Muscle of back (tissue), 11 donors: ENCODE results near the gene TCOF1. TPM values are rescaled to one million over a fixed set of nuclear protein-coding genes. Genes with fewer than 3 reads are reported as not detected.
A peak's percentile ranks its signal among the peaks of the same experiment; 100 is the strongest.

Source experiments
- DNase-seq, 3 donors: peaks; one replicate each; pipeline versions ENCODE4 v3.0.0 to v3.0.0-alpha.2; 2013
- polyA plus RNA-seq, 10 donors: library from polyadenylated mRNA; unstranded; fragments of 120-200 nt; gene quantifications; one replicate each; pipeline ENCODE4 v1.2.1, GENCODE V29; 2013; ENCODE audit not compliant: insufficient read length in 10 of 10

TCOF1 gene
- polyA plus RNA-seq, 10 donors = 15.8 to 24.8 (median 17.9) TPM

DNA sequence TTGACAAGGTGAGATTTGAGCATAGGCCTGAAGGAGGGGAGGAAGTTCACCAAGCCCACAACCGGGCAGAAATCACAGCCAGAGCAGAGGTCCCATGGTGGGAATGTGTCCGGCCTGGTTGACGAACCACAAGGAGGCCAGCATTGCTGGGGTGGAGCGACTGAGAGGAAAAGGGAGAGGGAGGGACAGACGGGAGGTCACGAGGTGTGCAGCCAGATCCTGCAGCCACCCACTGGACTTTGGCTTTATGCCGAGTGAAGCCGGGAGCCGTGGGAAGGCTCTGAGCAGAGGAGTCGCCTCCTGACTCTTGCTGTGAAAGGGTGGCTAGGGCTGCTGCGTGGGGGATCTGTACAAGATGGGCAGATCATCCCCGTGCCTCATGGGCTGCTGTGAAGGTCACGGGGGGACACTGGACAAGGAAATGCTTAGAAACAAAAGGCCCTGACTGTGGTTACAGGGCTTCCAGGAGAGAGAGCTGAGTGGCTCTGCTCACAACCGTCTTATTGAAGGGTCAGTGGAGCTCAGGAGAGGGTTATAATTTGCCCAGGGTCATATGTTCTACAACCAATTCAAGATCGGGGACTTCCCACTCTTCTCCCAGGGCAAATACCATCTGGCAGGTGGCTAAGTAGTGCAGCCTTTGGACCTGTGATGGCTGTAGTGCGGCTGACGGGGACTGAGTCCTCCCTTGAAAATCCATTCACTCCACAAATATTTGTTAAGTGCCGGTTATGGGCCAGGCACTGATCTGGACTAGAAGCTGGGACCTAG lies 70.8 kb downstream of the TCOF1 start:
- no peak for DNase-seq

- no peak for DNase-seq
Observed at GRCh38 chr5:150428978-150429377, 71.5 kb downstream of the TCOF1 start.

DNA sequence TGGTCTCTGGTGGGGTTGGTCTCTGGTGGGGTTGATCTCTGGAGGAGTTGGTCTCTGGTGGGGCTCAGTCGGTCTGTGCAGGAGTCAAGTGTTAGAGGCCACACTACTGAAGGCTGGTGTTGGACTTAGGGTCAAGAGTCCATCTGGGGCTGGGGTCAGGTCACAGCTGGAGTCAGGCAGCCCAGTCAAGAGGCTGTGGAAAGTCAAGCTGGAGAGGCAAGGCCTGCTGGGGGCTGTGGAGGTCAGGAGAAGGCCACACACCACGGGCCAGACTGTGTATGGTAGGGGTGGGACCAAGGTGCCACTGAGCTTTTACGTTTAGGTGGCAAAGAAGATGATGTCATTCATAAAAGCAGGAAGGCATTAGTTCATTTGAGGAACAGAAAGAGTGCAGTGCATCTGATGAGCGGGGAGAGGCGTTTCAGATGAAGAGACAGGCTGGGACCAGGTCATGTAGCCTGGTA lies 71.9 kb downstream of the TCOF1 start:
- no peak for DNase-seq

DNA sequence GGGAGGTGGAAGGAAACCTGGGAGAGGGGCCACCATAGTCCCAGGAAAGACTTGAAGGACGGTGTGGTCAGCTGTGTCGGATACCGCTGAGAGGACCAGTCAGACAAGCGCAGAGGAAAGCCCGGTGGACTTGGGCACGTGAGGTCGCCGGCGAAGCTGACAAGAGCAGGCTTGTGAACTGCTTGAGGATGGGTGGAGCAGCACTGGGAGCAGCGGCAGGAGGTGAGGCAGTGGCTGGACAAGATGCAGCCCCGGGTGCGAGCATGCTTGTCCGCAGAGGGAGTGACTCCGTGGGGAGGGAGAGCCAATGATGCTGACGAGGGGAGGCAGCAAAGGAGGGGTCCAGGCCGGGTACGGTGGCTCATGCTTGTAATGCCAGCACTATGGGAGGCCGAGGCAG lies 73.6 kb downstream of the TCOF1 start:
- DNase-seq = no peak

DNA sequence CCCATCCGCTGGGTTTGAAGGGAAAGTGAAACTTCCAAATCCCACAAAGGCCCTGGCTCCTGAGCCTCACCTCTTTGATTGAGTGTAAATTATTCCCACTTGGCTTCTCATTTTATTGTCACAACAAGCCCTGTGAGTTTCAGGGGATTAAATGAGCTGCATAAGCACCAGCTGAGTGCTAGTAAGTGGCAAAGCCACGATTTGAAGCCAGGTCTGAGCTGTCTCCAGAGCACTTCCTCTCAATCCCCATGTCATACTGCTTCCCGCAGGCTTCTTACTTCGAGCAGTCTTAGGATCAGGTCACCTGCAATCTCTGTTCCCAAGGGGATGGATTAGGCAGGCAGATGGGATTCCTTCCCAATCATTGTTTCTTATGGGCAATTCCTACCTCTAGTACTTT lies 74.1 kb downstream of the TCOF1 start:
- DNase-seq = no peak

GRCh38 chr5:150434464-150434863 lies 77.0 kb downstream of the TCOF1 start:
- DNase-seq = peak in 2 of 3 donors; percentile 49 to 50

- DNase-seq = peak; percentile 71 to 91 (median 88)
Observed at GRCh38 chr5:150436141-150436680, 78.7 kb downstream of the TCOF1 start.

DNA sequence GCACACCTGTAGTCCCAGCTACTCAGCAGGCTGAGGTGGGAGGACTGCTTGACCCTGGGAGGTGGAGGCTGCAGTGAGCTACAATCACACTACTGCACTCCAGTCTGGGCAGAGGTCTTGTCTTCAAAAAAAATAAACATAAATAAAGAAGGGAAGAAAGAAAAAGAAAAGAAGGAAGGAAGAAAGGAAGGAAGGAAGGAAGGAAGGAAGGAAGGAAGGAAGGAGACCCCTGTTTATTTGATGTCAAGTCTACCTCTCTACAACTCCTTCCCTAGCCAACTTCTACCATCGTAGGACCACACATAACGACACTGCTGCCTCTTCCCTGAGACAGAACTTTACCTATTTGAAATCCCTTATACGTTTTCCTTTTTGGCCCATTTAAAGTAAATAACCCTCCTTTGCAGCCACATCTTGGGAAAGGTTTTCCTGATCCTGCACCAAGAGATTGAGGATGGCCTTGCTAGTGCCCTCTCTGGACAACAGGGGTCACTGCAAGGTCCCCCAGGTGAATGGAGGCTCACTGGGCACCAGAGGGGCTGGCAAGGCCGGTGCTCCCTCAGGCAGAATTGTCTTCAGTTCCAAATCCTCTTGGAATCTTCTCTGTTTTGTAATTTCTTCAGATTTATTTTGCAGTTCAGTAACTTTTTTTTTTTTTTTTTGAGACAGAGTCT lies 81.5 kb downstream of the TCOF1 start:
- no peak for DNase-seq

- no peak for DNase-seq
Observed at GRCh38 chr5:150440948-150441812, 83.7 kb downstream of the TCOF1 start.

GRCh38 chr5:150441813-150442698 lies 84.6 kb downstream of the TCOF1 start:
- peak in 1 of 3 donors; percentile 25 for DNase-seq

- DNase-seq = no peak
Observed at GRCh38 chr5:150442699-150443080, 85.2 kb downstream of the TCOF1 start.

GRCh38 chr5:150443242-150444075 lies 86.0 kb downstream of the TCOF1 start:
- DNase-seq = no peak

DNA sequence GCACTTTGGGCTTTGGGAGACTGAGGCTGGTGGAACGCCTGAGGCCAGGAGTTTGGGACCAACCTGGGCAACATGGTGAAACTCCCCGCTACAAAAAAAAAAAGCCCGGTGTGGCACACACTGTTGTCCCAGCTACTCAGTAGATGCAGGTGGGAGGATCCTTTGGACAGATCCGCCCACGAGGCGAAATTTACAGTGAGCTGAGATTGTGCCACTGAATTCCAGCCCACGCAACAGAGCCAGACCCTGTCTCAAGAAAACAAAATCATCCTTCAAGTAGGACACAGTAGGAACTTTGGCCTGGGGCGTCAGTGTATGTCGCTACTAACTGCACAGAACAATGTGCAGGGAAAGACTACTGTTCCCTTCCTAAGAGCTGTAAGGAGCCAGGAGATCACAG lies 87.3 kb downstream of the TCOF1 start:
- DNase-seq = no peak

DNA sequence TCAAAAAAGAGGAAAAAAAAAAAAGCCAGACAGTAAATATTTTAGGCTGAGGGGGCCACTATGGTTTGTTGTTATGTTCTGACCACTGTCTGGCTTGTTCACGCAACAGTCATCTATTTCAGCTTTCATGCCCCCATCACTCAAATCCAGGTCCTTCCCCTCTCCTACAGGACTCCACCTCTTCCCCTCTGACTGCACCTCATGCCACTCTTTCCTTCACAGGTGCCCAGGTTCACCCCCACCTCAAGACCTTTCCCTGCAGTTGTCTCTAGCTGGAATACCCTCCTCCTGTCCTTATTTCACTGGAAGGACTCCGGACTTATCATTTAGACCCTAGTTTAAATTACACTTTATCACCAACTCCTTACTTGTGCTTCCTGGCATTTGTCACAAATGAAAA lies 88.6 kb downstream of the TCOF1 start:
- DNase-seq = no peak

DNA sequence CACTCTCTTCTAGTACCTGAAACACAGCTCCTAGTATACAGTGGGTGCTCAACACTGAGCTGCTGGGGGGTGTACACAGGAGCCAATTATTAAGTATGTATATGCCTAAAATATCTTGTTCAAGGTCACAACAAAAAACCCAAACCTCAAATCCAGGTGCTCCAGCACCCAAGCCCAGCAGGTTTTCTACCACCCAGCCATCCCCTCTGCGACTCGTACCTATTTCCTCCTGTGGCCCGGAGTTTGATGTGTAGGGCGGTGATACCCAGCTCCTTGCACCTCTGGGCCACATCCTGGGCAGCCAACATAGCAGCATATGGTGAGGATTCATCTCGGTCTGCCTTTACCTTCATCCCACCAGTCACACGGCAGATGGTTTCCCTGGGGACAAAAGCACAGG lies 89.1 kb downstream of the TCOF1 start:
- DNase-seq = no peak

DNA sequence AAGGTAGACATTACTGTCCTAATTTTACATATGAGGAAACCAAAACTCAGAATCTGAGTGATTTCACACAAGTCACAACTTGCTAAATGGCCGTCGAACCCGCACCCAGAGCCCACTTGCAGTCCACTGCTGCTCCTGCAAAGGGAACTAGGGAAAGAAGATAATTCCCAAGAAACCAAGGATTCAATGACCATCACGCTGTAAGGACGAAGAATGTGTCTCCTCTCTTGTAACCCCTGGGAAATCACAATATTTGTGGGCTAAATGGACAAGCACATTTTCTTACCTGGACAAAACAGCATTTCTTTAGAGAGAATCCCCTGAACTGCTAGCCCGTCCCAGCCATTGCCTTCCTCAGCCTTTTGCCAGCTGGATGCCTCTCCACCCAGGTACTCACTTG lies 89.7 kb downstream of the TCOF1 start:
- no peak for DNase-seq

GRCh38 chr5:150448334-150448733 lies 90.8 kb downstream of the TCOF1 start:
- no peak for DNase-seq

- no peak for DNase-seq
Observed at GRCh38 chr5:150448952-150449516, 91.5 kb downstream of the TCOF1 start.
